Transverse colon (tissue), 4 donors: ENCODE results near the gene CENPF. TPM values are rescaled to one million over a fixed set of nuclear protein-coding genes. Genes with fewer than 3 reads are reported as not detected.

Experiments used
- DNase-seq: peaks from one replicate; pipeline ENCODE4 v3.0.0-alpha.2; 2019
- H3K27ac ChIP-seq, 4 donors: fragments of 200-600 bp; sonication (generic); 2 replicates each; pipeline ENCODE4 v1.5.1; 2016 to 2018; ENCODE audit warnings: inconsistent platforms in 4 of 4
- H3K27me3 ChIP-seq: fragments of 200-600 bp; sonication (generic); 2 replicates; pipeline ENCODE4 v1.5.1; 2017; ENCODE audit warnings: inconsistent platforms
- H3K36me3 ChIP-seq, 4 donors: fragments of 200-600 bp; sonication (generic); 2 replicates each; pipeline ENCODE4 v1.5.1; 2017 to 2019; ENCODE audit warnings: inconsistent platforms in 4 of 4
- H3K4me1 ChIP-seq, 4 donors: fragments of 200-600 bp; sonication (generic); 2 replicates each; pipeline ENCODE4 v1.5.1; 2017 to 2020; ENCODE audit warnings: inconsistent platforms in 4 of 4
- H3K4me3 ChIP-seq, 4 donors: fragments of 200-600 bp; sonication (generic); 1 replicate in 1 of 4; 2 replicates in 3 of 4; pipeline versions ENCODE4 v1.5.1 to v1.6.1; 2017 to 2019; ENCODE audit warnings: inconsistent platforms in 4 of 4
- H3K9me3 ChIP-seq, 2 donors: fragments of 200-600 bp; sonication (generic); 2 replicates each; pipeline ENCODE4 v1.5.1; 2017 to 2019; ENCODE audit warnings: inconsistent platforms in 2 of 2
- EP300 ChIP-seq: sonication (generic); formaldehyde crosslinking; IDR thresholded peaks from one replicate; pipeline ENCODE4 v1.6.1; 2017; ENCODE audit warnings: antibody characterized with exemption, low read depth
- POLR2A ChIP-seq: fragments of 450-650 bp; IDR thresholded peaks from one replicate; pipeline ENCODE4 v1.6.1; 2016; ENCODE audit warnings: antibody characterized with exemption, mild to moderate bottlenecking, moderate library complexity
- POLR2AphosphoS5 ChIP-seq, 3 donors: sonication (generic); formaldehyde crosslinking; IDR thresholded peaks; one replicate each; pipeline ENCODE4 v1.6.1; 2016; ENCODE audit warnings: antibody characterized with exemption in 3 of 3
- WGBS, 2 donors: methylation state at CpG; one replicate each; pipeline ENCODE4 v1.1.5; 2018; ENCODE audit warnings: low coverage in 1 of 2; 5-methylcytosine and 5-hydroxymethylcytosine counted together
- in situ Hi-C, 4 donors: fragments of 200-750 bp; cut with MboI; loops; one replicate each; pipeline versions ENCODE4 v1.15.0 to v1.15.1; 2017; ENCODE audit warnings: low sequenced_read_pairs in 3 of 4, low pct_ligation_motif_present in 1 of 4, low pct_unique_long_range_greater_than_20kb in 1 of 4
- intact Hi-C: fragments of 100-400 bp; cut with DNase I; formaldehyde crosslinking; loops from one replicate; pipeline ENCODE4 v1.15.1; 2023; ENCODE audit warnings: low total_unique reads
- total RNA-seq, 4 donors: library from RNA; depleted of rRNA; stranded (reverse); fragments of >200 nt; gene quantifications; one replicate each; pipeline ENCODE4 v1.1.0, GENCODE V29; 2016
- TF ChIP-seq, protein P1 (sequence below), 5 experiments: fragments of 200-600 bp in 3 of 5; fragments of 450-650 bp in 2 of 5; sonication (generic) in 3 of 5; IDR thresholded peaks; 1 replicate in 2 of 5; 2 replicates in 3 of 5; pipeline ENCODE4 v1.5.1; 2016 to 2017; ENCODE audit warnings: antibody characterized with exemption in 5 of 5, inconsistent platforms in 3 of 5, mild to moderate bottlenecking in 2 of 5, moderate library complexity in 1 of 5

Gene CENPF
- total RNA-seq, 4 donors from 2014 or later = 1.5 to 49.8 (median 3.4) TPM

DNA sequence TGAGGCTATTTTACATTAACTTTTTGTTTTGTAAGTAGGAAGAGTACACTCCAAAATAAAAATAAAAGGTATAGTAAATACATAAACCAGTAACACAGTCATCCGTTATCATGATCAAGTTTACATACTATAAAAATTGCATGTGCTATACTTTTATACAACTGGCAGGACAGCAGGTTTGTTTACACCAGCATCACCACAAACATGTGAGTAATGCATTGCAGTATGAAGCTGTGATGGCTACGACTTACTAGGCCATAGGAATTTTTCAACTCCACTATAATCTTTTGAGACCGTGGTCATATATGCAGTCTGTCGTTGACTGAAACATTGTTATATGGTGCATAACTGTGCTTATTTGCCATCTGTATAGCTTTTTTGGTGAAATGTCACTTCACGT is 106.2 kb downstream of the CENPF start:
- intact Hi-C loops (no loop called here), in situ Hi-C loops (no loop called here)
- no peaks in the 10 kb centered on the region for H3K27me3 ChIP-seq
- H3K27ac ChIP-seq = no peak overlapping the region
- H3K4me1 ChIP-seq = no peaks in the 10 kb centered on the region
- peaks cover 0 to 3% of the 10 kb centered on the region in 2 donors for H3K9me3 ChIP-seq
- no peak overlapping the region for H3K4me3 ChIP-seq
- 67 to 70% methylated on average over 5 of the region's 5 CpGs for WGBS, 2 donors
- no peak for TF ChIP-seq POLR2AphosphoS5 (IDR thresholded peaks at IDR 0.05)
- no peak for TF ChIP-seq POLR2A
- no peak for TF ChIP-seq EP300
- TF ChIP-seq, protein P1, sequence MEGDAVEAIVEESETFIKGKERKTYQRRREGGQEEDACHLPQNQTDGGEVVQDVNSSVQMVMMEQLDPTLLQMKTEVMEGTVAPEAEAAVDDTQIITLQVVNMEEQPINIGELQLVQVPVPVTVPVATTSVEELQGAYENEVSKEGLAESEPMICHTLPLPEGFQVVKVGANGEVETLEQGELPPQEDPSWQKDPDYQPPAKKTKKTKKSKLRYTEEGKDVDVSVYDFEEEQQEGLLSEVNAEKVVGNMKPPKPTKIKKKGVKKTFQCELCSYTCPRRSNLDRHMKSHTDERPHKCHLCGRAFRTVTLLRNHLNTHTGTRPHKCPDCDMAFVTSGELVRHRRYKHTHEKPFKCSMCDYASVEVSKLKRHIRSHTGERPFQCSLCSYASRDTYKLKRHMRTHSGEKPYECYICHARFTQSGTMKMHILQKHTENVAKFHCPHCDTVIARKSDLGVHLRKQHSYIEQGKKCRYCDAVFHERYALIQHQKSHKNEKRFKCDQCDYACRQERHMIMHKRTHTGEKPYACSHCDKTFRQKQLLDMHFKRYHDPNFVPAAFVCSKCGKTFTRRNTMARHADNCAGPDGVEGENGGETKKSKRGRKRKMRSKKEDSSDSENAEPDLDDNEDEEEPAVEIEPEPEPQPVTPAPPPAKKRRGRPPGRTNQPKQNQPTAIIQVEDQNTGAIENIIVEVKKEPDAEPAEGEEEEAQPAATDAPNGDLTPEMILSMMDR (IDR thresholded peaks at IDR 0.05) = no peak
- DNase-seq = no peak
- no peaks in the 10 kb centered on the region for H3K36me3 ChIP-seq

DNA sequence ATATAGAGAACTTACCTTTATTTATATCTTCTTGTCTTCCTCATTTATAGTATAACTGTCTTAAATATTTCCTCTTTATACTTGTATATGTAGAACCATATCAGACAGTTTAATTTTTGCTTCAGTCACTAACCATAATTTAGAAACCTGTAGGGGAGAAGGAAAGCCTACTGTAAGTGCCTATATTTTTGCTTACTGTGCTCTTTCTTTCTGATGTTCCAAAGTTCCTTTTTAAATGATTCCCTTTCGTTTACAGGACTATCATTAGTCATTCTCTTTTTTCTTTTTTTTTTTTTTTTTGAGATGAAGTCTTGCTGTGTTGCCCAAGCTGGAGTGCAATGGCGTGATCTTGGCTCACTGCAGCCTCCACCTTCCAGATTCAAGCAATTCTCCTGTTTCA is 109.7 kb downstream of the CENPF start:
- H3K27ac ChIP-seq = no peak overlapping the region
- no peak for DNase-seq
- in situ Hi-C loops = no loop called here
- TF ChIP-seq EP300 (no peak), POLR2AphosphoS5 (IDR thresholded peaks at IDR 0.05) (no peak), POLR2A (no peak)
- TF ChIP-seq, protein P1 (IDR thresholded peaks at IDR 0.05) = no peak
- no peaks in the 10 kb centered on the region for H3K4me1 ChIP-seq
- no peak overlapping the region for H3K4me3 ChIP-seq
- intact Hi-C loops = no loop called here
- no peaks in the 10 kb centered on the region for H3K27me3 ChIP-seq
- no peaks in the 10 kb centered on the region for H3K9me3 ChIP-seq
- 50 to 51% methylated on average over 1 to 2 of the region's 2 CpGs for WGBS, 2 donors
- H3K36me3 ChIP-seq = no peaks in the 10 kb centered on the region

Other genes with a start within 250 kb of the CENPF start
- gene PTPN14, start 51.6 kb upstream of the CENPF start, total RNA-seq = 1 to 10 TPM; 4.5 to 9.7 (median 7.1) TPM